Endodermal cell (in vitro differentiated cells): ENCODE data around the gene PIGQ. TPM values are rescaled to one million over a fixed set of nuclear protein-coding genes. Genes with fewer than 3 reads are reported as not detected.

Experiments
- DNase-seq: peaks from one replicate; pipeline ENCODE4 v3.0.0-alpha.2; 2017
- H3K27ac ChIP-seq: 2 replicates; pipeline ENCODE4 v1.5.1; 2013; ENCODE audit warnings: mild to moderate bottlenecking, low read depth, low read length, moderate library complexity
- H3K27me3 ChIP-seq: 2 replicates; pipeline ENCODE4 v1.6.1; 2013; ENCODE audit warnings: mild to moderate bottlenecking, low read length, moderate library complexity; ENCODE audit not compliant: insufficient read depth, control insufficient read depth, poor library complexity, severe bottlenecking
- H3K36me3 ChIP-seq: 2 replicates; pipeline ENCODE4 v1.7.0; 2013; ENCODE audit warnings: mild to moderate bottlenecking, low read length, moderate library complexity; ENCODE audit not compliant: control insufficient read depth, insufficient read depth
- H3K4me1 ChIP-seq: one replicate; pipeline ENCODE4 v1.7.0; 2013; ENCODE audit warnings: low read length; ENCODE audit not compliant: control insufficient read depth, insufficient read depth
- H3K4me3 ChIP-seq: 2 replicates; pipeline ENCODE4 v1.5.1; 2013; ENCODE audit warnings: mild to moderate bottlenecking, low read length, moderate library complexity
- H3K9ac ChIP-seq: 2 replicates; pipeline ENCODE4 v1.6.1; 2013; ENCODE audit warnings: mild to moderate bottlenecking, low read length, moderate library complexity; ENCODE audit not compliant: poor library complexity, severe bottlenecking; ENCODE audit errors: extremely low read depth
- H3K9me3 ChIP-seq: 2 replicates; pipeline ENCODE4 v1.6.1; 2013; ENCODE audit warnings: mild to moderate bottlenecking, low read length, moderate library complexity; ENCODE audit not compliant: control insufficient read depth
- H3K27ac Mint-ChIP-seq: 2 replicates; pipeline ENCODE4 v1.8.0; 2020; ENCODE audit warnings: mixed read lengths
- H3K27me3 Mint-ChIP-seq: 2 replicates; pipeline ENCODE4 v1.8.0; 2021; ENCODE audit warnings: mild to moderate bottlenecking, mixed read lengths; ENCODE audit not compliant: insufficient read depth
- H3K36me3 Mint-ChIP-seq: 2 replicates; pipeline ENCODE4 v1.8.0; 2020; ENCODE audit warnings: low read depth, mixed read lengths
- H3K4me1 Mint-ChIP-seq: 2 replicates; pipeline ENCODE4 v1.8.0; 2020; ENCODE audit warnings: mixed read lengths
- H3K4me3 Mint-ChIP-seq: 2 replicates; pipeline ENCODE4 v1.8.0; 2020; ENCODE audit warnings: mild to moderate bottlenecking, moderate library complexity, mixed read lengths
- H3K9me3 Mint-ChIP-seq: 2 replicates; pipeline ENCODE4 v1.8.0; 2020; ENCODE audit warnings: mild to moderate bottlenecking, mixed read lengths
- CTCF ChIP-seq: fragments of 200-600 bp; sonication (generic); conservative IDR thresholded peaks from 2 replicates; pipeline ENCODE4 v1.5.0; 2021; ENCODE audit warnings: antibody characterized with exemption, mild to moderate bottlenecking
- WGBS, 2 experiments: methylation state at CpG; one replicate each; pipeline versions ENCODE4 v1.1.5 to v1.1.7; 2013; ENCODE audit warnings: missing lambda C conversion rate in 2 of 2, mixed read lengths in 1 of 2; ENCODE audit not compliant: insufficient coverage in 1 of 2, insufficient read length in 1 of 2; 5-methylcytosine and 5-hydroxymethylcytosine counted together
- total RNA-seq, 2 donors: library from RNA; stranded (reverse); fragmentation: NEBNext Ultra II Directional in 1 of 2; extraction: Animal tissue kit (Norgen Biotek cat#: 25700) in 1 of 2; gene quantifications; 2 replicates in 1 of 2; 3 replicates in 1 of 2; pipeline ENCODE4 v1.2.1, GENCODE V29; 2021

PIGQ gene
- total RNA-seq, 2 donors from 2014 or later = 128 to 129 TPM

GRCh38 chr16:624526-625070 is 54.8 kb downstream of the PIGQ start:
- H3K27me3 Mint-ChIP-seq = no peaks in the 10 kb centered on the region
- TF ChIP-seq CTCF = no peak
- WGBS, 2 experiments = 86 to 90% methylated on average over 9 to 10 of the region's 10 CpGs
- peaks cover 10% of the 10 kb centered on the region for H3K36me3 Mint-ChIP-seq
- Histone ChIP-seq H3K27ac (no peak overlapping the region), H3K4me3 (no peak overlapping the region), H3K27me3 (no peaks in the 10 kb centered on the region), H3K36me3 (no peaks in the 10 kb centered on the region), H3K9ac (no peak overlapping the region), H3K9me3 (no peaks in the 10 kb centered on the region), H3K4me1 (no peaks in the 10 kb centered on the region)
- no peak for DNase-seq
- no peak overlapping the region for H3K27ac Mint-ChIP-seq
- H3K4me1 Mint-ChIP-seq = peaks cover 10% of the 10 kb centered on the region
- no peak overlapping the region for H3K4me3 Mint-ChIP-seq
- H3K9me3 Mint-ChIP-seq = no peaks in the 10 kb centered on the region

GRCh38 chr16:625117-625976 is 55.6 kb downstream of the PIGQ start:
- H3K27ac Mint-ChIP-seq = no peak overlapping the region
- H3K9me3 Mint-ChIP-seq = no peaks in the 10 kb centered on the region
- H3K36me3 Mint-ChIP-seq = peaks cover 10% of the 10 kb centered on the region
- no peak for TF ChIP-seq CTCF
- Histone ChIP-seq H3K4me3 (no peak overlapping the region), H3K27me3 (no peaks in the 10 kb centered on the region), H3K36me3 (no peaks in the 10 kb centered on the region), H3K9me3 (no peaks in the 10 kb centered on the region), H3K4me1 (peaks cover 6% of the 10 kb centered on the region), H3K27ac (no peak overlapping the region), H3K9ac (no peak overlapping the region)
- DNase-seq = no peak
- no peaks in the 10 kb centered on the region for H3K27me3 Mint-ChIP-seq
- peaks cover 10% of the 10 kb centered on the region for H3K4me1 Mint-ChIP-seq
- WGBS, 2 experiments = 93% methylated on average over 25 to 37 of the region's 37 CpGs
- H3K4me3 Mint-ChIP-seq = no peak overlapping the region

- no peak overlapping the region for H3K27ac ChIP-seq
- Mint-ChIP-seq H3K27me3 (no peaks in the 10 kb centered on the region), H3K27ac (peak overlapping the region; percentile 39), H3K4me1 (peaks cover 10% of the 10 kb centered on the region), H3K36me3 (peaks cover 10% of the 10 kb centered on the region), H3K9me3 (no peaks in the 10 kb centered on the region), H3K4me3 (no peak overlapping the region)
- H3K4me1 ChIP-seq = peaks cover 9% of the 10 kb centered on the region
- no peaks in the 10 kb centered on the region for H3K36me3 ChIP-seq
- no peaks in the 10 kb centered on the region for H3K9me3 ChIP-seq
- no peaks in the 10 kb centered on the region for H3K27me3 ChIP-seq
- no peak for DNase-seq
- no peak overlapping the region for H3K4me3 ChIP-seq
- H3K9ac ChIP-seq = no peak overlapping the region
- WGBS, 2 experiments = 95 to 98% methylated on average over 30 to 35 of the region's 35 CpGs
- no peak for TF ChIP-seq CTCF
Measured at GRCh38 chr16:625977-626765, 56.4 kb downstream of the PIGQ start.
